ENCODE data around the gene SEC22A.

- no peak for TF ChIP-seq EZH2 (IDR thresholded peaks at IDR 0.05; ENCODE audit: borderline replicate concordance, insufficient read depth, low read depth, low read length, poor library complexity, severe bottlenecking)
- TF ChIP-seq, protein P1, sequence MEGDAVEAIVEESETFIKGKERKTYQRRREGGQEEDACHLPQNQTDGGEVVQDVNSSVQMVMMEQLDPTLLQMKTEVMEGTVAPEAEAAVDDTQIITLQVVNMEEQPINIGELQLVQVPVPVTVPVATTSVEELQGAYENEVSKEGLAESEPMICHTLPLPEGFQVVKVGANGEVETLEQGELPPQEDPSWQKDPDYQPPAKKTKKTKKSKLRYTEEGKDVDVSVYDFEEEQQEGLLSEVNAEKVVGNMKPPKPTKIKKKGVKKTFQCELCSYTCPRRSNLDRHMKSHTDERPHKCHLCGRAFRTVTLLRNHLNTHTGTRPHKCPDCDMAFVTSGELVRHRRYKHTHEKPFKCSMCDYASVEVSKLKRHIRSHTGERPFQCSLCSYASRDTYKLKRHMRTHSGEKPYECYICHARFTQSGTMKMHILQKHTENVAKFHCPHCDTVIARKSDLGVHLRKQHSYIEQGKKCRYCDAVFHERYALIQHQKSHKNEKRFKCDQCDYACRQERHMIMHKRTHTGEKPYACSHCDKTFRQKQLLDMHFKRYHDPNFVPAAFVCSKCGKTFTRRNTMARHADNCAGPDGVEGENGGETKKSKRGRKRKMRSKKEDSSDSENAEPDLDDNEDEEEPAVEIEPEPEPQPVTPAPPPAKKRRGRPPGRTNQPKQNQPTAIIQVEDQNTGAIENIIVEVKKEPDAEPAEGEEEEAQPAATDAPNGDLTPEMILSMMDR (IDR thresholded peaks at IDR 0.05) = no peak
Measured at GRCh38 chr3:123276346-123277006, 74.7 kb downstream of the SEC22A start.

Data from B cell (primary cell).